DND-41 (cell line): ENCODE data around the gene GRM7.

Experiments
- EZH2 ChIP-seq: IDR thresholded peaks from 3 replicates; pipeline ENCODE4 v1.6.1; 2012; ENCODE audit warnings: borderline replicate concordance, low read depth, mild to moderate bottlenecking, moderate library complexity, low read length, inconsistent platforms; ENCODE audit not compliant: severe bottlenecking
- TF ChIP-seq, protein P1 (sequence below): IDR thresholded peaks from 2 replicates; pipeline ENCODE4 v1.5.1; 2012; ENCODE audit warnings: borderline replicate concordance, low read length, moderate library complexity, mild to moderate bottlenecking; ENCODE audit not compliant: poor library complexity, severe bottlenecking; ENCODE audit errors: extremely low read depth

DNA sequence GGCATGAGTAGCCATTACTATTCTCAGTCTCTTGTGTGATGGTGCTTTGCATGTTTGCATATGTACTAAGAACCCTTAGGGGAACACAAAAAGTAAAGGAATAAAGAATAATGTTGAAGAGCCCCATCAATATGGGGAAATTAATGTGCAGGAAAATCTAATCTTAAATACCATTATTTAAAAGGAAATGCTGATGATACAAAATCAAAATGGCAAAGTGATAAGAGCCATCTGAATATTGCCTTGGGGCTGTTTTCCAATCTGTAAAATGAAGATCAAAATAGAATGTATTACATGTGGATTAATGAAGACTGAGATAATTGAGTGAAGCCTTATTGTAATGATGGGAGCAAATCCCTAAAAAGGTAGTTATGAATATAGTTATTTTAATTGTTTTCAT, 771.4 kb downstream of the GRM7 start:
- TF ChIP-seq, protein P1, sequence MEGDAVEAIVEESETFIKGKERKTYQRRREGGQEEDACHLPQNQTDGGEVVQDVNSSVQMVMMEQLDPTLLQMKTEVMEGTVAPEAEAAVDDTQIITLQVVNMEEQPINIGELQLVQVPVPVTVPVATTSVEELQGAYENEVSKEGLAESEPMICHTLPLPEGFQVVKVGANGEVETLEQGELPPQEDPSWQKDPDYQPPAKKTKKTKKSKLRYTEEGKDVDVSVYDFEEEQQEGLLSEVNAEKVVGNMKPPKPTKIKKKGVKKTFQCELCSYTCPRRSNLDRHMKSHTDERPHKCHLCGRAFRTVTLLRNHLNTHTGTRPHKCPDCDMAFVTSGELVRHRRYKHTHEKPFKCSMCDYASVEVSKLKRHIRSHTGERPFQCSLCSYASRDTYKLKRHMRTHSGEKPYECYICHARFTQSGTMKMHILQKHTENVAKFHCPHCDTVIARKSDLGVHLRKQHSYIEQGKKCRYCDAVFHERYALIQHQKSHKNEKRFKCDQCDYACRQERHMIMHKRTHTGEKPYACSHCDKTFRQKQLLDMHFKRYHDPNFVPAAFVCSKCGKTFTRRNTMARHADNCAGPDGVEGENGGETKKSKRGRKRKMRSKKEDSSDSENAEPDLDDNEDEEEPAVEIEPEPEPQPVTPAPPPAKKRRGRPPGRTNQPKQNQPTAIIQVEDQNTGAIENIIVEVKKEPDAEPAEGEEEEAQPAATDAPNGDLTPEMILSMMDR = no peak
- TF ChIP-seq EZH2 = no peak
